Measurements from ENCODE around the gene ELMO1.
A peak's percentile ranks its signal among the peaks of the same experiment; 100 is the strongest.

Gene ELMO1

DNA sequence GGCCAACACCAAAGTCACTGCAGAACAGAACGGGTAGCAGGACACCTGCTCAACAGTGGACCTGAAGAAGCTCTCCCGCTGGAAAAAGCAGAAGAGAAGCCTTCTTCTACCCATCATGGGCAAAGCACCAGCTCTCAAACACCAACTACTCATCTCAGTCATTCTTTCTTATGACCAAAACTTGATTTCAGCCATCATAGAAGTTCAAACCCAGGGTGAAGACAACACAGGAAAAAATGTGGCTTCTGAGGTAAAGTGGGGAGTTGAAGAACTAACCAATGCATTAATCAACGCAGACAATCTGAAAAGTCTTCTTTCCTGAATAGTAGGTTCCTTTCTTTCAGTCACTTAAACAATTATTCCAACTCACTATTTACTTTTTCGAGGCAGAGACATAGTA, 83.3 kb downstream of the ELMO1 start:
- DNase-seq, result no peak

DNA sequence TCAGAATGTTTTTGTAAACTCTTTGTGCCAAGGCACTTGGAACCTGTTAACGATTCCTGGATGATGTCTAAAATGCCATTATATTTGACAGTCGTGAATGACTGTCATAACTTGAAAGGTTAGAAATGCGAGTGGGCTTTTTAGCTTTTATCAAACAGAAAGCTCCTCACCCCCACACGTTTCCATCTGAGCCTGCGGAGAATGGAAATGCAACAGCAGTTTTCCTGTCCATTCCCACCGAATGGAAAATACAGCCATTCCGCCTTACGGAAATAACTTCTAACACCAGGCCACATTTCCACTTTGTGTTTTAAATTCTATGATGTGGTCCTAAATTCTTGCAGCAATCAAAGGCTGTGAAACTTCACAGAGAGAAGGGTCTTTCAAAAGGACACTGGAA, 83.8 kb downstream of the ELMO1 start:
- DNase-seq, result no peak

DNA sequence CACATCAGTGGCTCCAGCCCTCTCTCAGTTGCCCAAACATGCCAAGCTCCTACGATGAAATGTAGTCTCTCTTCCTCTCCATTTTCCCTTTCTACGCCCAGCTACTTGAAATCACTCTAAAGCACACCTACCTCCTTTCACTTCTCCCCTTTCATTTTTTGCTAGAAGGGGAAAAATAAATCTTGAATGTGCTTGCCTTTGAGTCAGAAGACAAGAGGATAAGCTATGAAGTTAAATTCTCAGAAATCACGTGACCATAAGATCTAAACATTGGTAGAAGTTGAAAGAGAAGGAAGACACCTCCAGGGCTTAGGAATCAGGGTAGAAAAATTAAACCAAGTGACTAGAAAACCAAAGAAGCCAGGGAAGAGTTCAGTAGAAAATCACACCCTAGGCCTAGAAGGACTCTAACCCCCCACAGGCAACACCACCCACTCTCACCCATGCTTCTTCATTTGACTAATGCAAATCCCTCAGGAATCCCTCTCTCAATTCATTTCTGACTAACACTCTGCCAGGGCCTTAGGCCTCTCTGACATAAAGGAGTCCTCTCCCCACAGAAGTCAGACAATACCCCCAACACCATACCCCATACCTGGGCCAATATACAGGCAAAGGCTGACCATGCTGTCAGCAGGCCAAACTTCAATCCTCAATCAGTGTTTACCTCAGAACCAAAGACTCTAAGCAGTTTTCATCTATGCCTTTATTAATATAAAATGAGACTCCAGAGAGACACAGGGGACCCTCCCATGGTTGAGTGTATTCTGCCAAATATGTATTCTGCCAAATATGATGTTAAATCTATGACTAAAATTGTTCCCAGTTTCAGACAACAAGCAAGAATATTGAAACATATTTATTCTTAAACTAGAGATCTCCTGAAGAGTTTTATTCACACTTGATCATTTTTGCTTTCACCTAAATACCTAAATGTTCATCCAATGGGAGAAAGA, 84.8 kb downstream of the ELMO1 start:
- DNase-seq, result no peak

DNA sequence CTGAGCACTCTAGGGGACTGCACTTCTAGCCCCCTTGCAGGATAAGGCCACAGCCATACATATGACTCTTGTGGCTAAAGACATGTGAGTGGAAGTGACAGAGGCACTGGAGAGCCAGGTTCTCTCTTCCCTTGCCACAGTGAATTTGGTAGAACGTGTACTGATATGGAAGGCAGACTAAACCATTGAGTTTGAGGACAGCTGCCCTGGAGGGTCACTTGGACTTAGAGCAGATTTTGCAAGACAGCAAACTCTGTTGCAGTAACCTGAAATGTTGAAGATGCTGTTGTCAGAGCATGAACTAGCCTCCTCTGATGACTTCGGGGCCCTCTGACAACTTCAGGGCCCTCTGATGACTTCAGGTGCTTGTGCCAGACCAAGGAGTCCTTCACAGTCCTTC, 85.9 kb downstream of the ELMO1 start:
- DNase-seq, result no peak

DNA sequence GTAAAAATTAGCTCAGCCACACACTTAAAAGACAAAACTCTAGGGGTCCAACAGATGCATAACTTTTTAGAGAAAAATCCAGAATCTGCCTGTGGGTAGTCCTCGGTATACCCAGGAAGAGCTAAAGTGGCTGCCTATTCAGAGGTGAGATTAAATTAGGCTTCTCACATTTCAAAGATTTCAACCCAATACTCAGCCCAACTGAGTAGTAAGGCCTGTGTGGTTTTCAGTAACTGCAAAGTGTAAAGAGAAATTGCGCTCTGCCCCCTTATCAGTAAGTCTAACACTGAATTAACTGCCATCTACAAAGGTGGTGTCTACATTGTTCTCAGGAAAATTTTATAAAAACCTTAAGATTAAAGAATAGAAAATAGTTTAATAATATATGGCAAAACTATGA, 88.2 kb downstream of the ELMO1 start:
- DNase-seq, result peak; percentile 52

DNA sequence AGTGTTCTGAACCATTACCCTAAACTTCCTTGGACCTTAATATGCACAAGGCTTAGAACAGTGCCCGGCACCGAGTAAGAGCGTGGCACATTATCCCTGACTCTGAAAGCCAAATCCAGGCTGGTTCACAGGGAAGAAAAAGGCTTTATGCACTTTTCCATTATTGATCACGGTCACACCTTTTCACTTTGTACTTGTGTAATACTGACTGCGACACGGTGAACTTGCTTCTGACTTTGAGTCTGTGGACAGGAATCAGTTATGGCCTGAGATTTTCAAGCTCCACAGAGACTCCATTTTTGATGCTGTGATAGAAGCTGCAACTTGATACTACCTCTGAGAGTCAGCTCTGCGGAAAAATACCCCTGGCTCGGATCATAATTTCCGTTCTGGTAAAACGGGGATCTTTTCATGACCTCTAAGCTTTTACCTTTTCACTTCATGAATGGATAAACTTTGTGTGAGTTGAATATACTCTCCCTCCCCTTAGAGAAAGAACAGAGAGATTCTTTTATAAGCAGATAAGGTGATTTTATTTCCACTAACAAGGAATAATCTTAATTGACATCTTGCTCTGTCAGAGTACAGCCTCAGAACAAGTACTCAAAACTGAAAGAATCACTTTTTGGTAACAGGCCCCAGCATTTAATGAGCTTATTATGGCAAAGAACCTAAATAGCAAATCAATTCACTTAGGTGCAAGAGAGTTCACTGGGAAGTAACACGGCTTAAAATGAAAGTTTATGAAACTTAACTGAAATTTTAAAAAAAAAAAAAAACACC, 88.8 kb downstream of the ELMO1 start:
- no peak for DNase-seq

DNA sequence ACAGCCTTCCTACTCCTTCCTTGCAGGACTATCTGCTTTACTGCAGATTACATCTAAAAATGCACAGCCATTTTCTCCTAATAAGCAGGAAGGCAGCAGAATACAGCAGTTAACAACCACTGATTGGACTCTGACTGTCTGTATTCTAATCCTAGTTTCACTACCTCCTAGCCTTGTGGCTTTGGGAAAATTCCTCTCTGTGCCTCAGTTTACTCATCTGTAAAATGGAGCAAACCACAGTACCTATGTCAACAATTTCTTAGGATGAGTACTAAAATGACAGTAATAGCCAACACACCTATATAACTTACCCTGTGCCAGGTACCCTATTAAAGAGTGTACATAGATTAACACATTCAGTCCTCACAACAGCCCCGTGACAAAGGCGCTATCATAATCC, 89.5 kb downstream of the ELMO1 start:
- DNase-seq, result no peak

DNA sequence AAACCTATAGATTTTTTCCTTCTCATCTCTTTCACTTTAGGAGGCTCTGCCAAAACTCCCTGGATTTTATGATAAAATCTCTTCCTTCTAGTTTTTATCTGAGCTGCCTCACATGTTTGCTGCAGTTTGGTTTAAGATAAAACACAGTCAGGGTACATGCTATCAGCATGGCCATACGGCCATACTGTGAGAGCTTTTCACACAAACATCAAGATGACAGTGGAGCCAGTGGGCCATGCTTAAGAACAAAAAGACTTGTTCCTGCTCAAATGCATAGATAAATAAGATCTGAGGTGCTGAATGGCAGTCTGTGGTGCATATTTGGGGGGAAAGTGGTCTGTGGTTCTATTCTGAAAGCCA, 91.0 kb downstream of the ELMO1 start:
- DNase-seq, result peak; percentile 94

DNA sequence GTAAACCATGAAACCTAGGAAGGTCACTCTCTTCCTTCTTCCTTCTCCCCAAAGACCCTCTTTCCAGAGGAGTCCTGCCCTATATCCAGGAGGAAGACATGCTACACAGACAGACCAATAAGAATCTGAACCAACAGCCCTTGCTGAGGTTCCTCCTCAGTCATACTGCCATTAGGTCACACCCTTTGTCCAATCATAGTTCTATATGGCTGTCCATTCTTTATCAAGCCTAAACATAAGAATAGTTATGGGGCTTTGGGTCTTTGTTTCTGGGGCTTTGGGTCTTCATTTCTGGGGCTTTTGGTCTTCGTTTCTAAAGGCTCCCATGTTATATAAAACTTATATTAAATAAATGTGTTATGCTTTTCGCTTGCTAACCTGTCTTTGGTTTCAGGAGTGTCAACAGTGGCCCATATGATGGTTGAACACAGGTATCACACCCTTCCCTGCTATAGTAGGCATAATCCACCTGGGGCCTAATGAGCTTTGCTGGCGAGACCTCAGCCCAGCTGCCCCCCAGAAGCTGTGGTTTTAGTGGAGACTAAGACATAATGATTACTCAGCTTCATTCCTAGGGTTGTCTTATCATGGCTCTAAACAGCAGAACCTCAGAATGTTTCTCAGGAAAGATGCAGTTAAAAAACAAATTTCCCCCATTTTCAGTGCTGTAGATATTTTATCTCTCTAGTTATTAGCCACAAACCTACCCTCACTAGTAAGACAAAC, 91.6 kb downstream of the ELMO1 start:
- DNase-seq, result peak; percentile 59

DNA sequence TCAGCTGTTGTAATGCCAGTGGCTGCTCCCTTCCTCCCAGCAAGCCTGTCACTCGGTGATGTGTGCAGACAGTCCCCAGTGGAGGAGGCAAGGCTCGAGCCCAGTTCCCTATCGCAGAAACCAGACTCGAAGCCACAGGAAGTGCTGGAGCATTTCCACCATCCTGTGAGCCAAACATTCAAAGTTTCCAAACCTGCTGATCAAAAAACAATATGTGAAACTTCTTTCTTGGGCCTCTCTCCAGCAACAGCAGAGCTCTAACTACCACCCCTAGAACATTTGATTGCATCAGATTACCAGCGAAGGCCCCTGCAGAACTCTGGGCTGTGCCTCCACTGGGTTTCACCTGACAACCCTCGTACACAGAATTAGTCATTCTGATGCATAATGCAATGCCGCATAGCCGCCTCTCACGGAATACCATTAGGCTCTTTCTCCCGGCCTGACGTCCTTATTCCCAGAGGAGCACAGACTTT, 94.0 kb downstream of the ELMO1 start:
- DNase-seq, result peak; percentile 93

DNA sequence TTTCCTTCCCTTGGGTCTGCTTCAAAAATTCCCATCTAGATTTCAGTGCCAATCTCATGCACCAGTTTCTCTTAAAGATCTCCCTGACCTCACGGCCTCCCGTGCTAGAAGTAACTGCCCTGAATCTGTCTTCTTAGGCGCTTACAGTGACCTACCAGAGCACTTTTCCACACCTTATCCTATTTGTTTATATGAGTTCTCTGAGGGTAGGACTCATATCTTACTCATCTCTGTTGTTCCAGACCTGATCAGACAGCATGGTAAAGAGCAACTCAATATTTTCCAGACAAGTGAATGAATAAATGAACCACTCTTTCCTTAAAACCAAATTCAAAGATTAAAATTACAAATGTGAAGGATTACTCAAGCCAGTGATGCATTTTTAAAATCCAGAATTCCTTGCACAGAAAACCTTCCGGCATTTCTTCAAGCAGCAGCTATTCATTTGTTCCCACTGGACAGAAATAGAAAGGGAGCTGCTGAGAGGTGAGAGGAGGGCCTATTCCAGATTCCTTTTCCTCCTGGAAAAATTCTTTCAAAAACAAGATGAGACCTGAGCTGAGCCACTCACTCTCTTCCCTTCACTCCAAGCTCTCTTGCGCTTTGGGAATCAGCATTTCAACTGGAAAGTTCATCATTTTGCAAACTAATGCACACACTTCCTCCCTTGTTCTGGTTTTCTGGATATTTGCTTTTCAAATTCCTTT, 94.6 kb downstream of the ELMO1 start:
- no peak for DNase-seq

DNA sequence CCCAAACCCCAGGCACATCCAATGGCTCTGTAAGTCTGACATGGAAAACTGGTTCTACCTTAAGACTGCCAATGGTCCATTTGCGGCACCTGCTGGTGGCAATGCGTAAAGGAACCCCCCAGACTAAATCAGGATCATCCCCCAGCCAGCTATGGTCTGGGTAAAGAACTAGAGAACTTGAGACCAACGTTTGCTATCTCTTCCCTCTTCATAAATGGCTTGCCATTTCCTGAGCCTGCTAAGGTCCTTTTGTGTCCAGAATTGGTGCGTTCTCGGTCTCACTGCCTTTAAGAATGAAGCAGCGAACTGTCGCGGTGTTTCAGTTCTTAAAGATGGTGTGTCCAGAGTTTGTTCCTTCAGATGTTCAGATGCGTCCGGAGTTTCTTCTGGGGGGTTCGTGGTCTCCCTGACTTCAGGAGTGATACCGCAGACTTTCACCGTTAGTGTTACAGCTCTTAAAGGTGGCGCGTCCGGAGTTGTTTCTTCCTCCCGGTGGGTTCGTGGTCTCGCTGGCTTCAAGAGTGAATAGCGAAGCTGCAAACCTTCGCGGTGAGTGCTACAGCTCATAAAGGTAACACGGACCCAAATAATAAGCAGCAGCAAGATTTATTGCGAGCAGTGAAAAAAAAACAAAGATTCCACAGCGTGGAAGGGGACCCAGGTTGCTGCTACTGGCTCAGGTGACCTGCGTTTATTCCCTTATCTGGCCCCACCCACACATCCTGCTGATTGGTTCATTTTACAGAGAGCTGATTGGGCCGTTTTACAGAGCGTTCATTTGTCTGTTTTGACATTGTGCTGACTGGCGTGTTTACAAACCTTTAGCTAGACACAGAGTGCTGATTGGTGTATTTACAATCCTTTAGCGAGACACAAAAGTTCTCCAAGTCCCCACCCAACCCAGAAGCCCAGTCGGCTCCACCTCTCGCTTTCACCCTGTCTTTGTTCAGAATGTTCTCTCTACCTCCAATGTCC, 95.4 kb downstream of the ELMO1 start:
- peak; percentile 93 for DNase-seq

DNA sequence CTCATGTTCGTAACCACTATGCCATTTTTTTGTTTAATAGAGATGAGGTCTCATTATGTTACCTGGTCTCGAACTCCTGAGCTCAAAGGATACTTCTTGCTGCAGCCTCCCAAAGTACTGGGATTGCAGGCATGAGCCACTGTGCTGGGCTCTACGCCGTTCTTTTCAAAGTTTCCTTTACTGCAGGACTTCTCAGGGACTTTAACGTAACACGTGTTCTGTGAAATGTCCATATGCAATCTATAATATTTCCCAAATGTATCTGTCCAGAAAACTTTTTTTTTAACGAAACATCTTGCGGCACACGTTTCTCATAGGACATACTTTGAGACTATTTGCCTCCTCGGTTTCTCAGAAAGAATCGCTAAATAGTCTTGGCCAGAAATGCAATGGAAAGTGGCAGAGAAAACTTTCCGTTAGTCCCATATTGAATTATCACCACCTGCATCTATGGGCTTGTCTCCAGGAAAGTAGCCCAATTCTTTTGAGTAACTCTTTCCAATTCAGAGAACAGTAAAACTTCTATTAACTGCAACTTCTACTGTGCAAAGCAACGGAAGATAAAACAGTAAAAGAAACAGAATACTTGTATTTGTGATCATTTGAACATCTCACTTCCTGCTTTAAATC, 96.3 kb downstream of the ELMO1 start:
- DNase-seq, result peak; percentile 65

DNA sequence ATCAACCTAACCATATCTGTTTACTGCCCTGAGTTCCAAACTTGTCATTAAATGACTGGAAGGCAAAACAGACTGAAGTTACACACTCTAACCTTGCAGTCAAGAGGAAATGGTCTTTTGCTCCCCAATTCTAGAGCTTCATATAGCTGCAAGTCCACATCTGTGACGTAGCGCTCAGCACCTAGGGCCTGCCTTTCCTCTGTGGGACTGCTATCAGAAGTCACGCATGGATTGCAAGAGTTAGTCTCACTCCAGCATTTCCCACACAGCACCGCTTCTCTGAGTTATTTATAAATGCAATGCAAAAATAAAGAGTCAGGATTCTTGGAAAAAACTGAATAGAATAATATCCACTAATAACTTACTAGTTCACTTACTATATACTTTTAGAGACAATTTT, 96.9 kb downstream of the ELMO1 start:
- peak; percentile 59 for DNase-seq

DNA sequence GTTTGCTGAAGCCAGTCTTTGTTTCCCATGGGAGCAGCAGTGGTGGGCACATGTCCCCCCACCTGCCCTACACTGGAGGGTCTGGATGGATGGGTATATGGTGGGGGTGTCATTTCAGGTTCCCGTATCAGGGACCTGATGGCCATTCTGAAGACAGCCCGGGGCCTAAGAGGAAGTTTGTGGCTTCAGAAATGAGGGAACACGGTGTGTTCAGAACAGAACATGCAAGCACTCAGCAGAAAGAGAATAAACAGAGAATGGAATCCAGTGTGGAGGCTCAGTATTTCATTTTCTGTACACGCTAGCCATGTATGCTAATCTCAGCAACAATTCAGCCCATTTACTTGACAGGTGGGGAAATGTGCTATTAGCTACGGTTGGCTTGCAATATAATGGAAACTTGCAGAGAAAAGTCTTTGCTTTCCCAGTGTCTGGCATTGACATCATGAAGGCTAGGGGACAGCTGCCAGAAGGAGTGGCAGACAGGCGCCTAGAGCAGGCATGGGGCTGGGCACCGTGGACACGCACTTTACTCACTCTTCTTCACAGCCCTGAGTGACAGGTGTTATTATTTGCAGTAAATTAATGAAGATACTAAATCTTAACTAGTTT, 98.6 kb downstream of the ELMO1 start:
- DNase-seq, result no peak

DNA sequence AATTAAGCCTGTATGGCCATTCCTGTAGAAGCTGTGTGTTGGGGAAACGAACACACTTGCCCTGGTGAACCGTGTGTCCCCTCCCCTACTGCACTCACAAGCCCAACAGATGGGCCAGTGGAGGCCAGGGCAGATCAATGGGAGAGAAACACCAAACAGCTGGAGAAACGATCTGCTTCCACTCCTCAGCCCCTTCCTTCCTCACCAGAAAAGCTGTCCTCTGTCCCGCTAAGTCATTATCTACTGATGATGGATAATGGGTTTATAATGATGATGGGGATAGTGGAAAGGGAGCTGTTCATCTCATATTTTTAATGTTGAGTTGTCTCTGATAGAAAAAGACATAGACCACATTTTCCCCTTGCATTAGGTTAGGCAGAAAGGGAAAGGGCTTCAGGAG, 99.7 kb downstream of the ELMO1 start:
- no peak for DNase-seq

DNA sequence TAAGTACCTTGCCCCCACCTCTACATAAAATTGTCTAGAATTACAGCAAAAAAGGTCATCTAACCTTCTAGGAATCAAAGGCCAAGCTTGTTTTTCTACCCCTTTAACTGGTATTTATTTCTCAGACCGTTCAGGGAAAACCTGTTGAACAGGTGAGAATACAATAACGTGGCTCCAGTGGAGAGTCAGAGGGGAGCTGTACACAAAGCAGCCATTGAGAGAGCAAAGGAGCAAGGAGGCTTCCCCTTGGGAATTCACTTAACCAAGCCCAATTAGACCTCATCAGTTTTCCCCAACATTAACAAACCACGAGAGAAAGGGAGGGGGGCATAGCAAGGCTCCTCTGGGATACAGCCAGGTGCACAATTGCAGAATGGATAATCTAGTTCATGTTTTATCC, 101.9 kb downstream of the ELMO1 start:
- no peak for DNase-seq

DNA sequence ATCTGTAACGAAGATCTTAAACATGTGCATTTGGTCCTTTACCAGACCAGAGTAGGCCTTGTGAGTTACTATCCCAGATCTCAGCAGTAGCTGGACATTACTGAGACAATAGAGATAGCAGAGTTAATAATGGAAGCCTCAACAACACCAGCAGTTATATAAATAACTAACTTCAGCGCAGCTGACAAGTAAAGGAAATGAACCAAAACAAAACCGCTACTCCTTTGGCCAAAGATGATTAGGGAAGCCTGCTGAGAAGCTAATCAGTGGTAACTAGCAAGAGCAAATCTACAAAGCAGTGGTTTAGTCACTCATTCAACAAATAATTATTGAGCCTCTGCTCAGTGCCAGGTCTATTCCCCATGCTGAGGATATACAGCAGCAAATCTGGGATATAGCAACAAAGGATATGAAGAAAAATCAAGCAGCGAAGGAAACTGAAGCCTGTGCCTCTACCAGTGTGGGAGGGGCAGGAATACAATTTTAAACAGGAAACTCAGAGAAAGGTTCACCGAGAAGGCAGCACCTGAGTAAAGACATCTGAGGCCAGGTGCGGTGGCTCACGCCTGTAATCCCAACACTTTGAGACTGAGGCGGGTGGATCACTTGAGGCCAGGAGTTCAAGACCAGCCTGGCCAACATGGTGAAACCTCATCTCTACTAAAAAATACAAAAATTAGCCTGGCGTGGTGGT, 103.6 kb downstream of the ELMO1 start:
- DNase-seq, result peak; percentile 58

DNA sequence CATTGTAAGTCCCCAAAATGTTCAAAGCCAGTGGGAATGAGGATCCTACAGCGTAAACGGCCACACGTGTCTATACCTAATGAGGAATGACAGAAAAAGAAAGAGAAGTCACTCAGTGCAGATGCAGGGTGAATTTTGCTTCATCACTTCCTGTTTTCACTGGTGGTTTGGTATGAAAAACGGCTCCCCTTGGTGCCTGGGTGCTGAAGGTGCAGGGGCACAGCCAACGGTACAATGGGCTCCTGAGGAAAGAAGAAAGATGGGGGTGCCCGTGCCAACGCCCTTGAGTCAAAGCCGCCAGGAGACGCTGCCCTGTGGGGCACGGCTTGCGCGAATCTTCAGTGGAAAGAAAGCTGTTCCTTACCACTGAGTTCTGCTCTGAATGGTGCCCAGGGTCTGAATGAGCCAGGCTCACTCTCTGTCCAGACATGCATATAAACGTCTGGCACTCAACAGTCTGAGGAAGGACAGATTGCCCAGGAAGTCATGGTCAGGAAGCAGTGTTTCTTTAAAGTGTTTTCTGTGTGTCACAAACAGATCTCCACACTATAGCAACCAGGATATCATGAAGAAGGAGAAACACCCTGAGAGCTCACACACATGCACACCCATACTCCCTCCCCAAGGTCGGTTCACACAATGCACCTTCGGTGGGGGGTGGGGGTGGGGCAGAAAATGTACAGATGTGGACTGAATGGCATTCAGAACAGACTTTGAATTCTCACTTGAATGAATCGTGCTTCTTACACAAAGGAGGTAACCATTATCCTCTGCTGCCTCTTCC, 105.8 kb downstream of the ELMO1 start:
- peak; percentile 85 for DNase-seq
